ENCODE measurements around the gene SCARB1. TPM values are rescaled to one million over a fixed set of nuclear protein-coding genes. Genes with fewer than 3 reads are reported as not detected.

SCARB1 gene
- total RNA-seq, 1 donor from 2014 or later = 6.6 TPM

GRCh38 chr12:124727922-124728321, 135.7 kb downstream of the SCARB1 start:
- no peak for DNase-seq (ENCODE audit: low read depth)
- H3K27me3 ChIP-seq (ENCODE audit: control insufficient read depth, insufficient read depth, low read length) = no peaks in the 10 kb centered on the region
- FAIRE-seq = no peak
- H3K4me3 ChIP-seq (ENCODE audit: low read depth, low read length) = no peak overlapping the region
- TF ChIP-seq CTCF (IDR thresholded peaks at IDR 0.05; ENCODE audit: insufficient read depth, low read length, severe bottlenecking) = no peak
- no peaks in the 10 kb centered on the region for H3K36me3 ChIP-seq (ENCODE audit: control insufficient read depth, insufficient read depth, low read length)

GRCh38 chr12:124727264-124727800, 136.3 kb downstream of the SCARB1 start:
- TF ChIP-seq CTCF (IDR thresholded peaks at IDR 0.05; ENCODE audit: insufficient read depth, low read length, severe bottlenecking) = no peak
- DNase-seq (ENCODE audit: low read depth) (no peak), FAIRE-seq (no peak)

More at GRCh38 chr12:124727264-124727800, 136.3 kb downstream of the SCARB1 start:
- no peaks in the 10 kb centered on the region for H3K27me3 ChIP-seq (ENCODE audit: control insufficient read depth, insufficient read depth, low read length)
- H3K36me3 ChIP-seq (ENCODE audit: control insufficient read depth, insufficient read depth, low read length) = no peaks in the 10 kb centered on the region
- H3K4me3 ChIP-seq (ENCODE audit: low read depth, low read length) = no peak overlapping the region

Other genes starting within 250 kb of the SCARB1 start
- gene UBC, start 50.8 kb upstream of the SCARB1 start, total RNA-seq = 2,139 and 3,632 TPM in 2 replicates
- gene DHX37, start 125.3 kb upstream of the SCARB1 start, total RNA-seq = 9.2 and 14.0 TPM in 2 replicates
- 11.6 and 14.8 TPM in 2 replicates for gene BRI3BP, start 129.8 kb upstream of the SCARB1 start, total RNA-seq
- 30.5 and 43.0 TPM in 2 replicates for gene AACS, start 201.6 kb upstream of the SCARB1 start, total RNA-seq